GM19035 (cell line): ENCODE measurements around the gene RNF224.
"Not testable (repeated sequence)": the region's sequence is repeated elsewhere in the genome, so short reads cannot be mapped to it uniquely, and the experiment has no call there.

Experiments
- ATAC-seq: cut with Tn5 transposase; IDR thresholded peaks from one replicate; pipeline ENCODE4 v1.9.1; 2021; ENCODE audit not compliant: unreplicated experiment

Gene RNF224

GRCh38 chr9:137237759-137238726 lies 10.7 kb downstream of the RNF224 start:
- no peak for ATAC-seq

GRCh38 chr9:137239541-137240200 lies 12.4 kb downstream of the RNF224 start:
- not testable (repeated sequence) for ATAC-seq

- peak; percentile 15 for ATAC-seq
Observed at GRCh38 chr9:137240318-137240840, 13.1 kb downstream of the RNF224 start.

GRCh38 chr9:137240841-137241489 lies 13.7 kb downstream of the RNF224 start, which contains the start of gene TUBB4B:
Gene TUBB4B, plus strand, starts transcription at chr9:137241287. Its CDS starts 74 bp downstream, at chr9:137241361.
- peak; percentile 70 for ATAC-seq

DNA sequence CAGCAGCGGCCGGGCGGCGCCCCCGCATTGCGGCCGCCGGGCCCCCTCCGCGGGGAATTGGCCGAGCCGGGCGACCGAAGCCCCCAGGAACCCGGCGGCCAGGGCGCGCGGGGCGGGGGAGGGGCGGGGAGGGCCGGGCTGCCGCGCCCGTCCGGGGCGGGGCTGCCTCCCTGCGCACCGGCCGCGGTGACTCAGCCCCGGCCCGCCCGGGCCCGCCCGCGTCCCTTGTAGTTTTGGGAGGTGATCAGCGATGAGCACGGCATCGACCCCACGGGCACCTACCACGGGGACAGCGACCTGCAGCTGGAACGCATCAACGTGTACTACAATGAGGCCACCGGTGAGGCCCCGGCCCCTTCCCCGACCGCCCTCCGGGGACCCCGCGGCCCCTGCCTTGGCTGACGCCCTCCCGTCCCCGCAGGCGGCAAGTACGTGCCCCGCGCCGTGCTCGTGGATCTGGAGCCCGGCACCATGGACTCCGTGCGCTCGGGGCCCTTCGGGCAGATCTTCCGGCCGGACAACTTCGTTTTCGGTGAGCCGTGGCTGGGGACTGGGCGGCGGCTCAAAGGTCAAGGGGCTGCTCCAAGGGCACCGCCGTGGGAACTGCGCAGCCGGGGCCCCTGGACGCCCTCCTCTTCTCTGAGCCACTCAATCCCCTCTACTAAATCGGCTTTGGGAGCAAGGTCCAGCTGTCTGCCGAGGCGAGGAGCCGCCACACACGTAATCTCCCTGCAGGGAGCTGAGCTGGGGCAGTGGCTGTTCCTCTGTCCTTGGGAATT lies 14.4 kb downstream of the RNF224 start:
- ATAC-seq, result no peak

DNA sequence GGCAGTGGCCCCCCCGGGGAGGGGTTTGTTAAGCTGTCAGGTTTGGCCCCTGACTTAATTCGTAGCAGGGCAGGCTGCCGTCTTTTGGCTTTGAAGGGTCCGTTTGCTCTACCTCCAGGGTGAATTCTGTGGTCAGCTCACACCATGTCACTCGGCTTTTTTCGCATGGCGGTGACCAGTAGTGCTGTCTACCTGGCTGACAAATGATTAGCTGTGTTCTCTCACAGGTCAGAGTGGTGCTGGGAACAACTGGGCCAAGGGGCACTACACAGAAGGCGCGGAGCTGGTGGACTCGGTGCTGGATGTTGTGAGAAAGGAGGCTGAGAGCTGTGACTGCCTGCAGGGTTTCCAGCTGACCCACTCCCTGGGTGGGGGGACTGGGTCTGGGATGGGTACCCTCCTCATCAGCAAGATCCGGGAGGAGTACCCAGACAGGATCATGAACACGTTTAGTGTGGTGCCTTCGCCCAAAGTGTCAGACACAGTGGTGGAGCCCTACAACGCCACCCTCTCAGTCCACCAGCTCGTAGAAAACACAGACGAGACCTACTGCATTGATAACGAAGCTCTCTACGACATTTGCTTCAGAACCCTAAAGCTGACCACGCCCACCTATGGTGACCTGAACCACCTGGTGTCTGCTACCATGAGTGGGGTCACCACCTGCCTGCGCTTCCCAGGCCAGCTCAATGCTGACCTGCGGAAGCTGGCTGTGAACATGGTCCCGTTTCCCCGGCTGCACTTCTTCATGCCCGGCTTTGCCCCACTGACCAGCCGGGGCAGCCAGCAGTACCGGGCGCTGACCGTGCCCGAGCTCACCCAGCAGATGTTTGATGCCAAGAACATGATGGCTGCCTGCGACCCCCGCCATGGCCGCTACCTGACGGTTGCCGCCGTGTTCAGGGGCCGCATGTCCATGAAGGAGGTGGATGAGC lies 15.2 kb downstream of the RNF224 start:
- ATAC-seq, result no peak

- not testable (repeated sequence) for ATAC-seq
Observed at GRCh38 chr9:137243266-137243625, 15.9 kb downstream of the RNF224 start.

- ATAC-seq, result no peak
Observed at GRCh38 chr9:137243626-137244485, 16.6 kb downstream of the RNF224 start.

DNA sequence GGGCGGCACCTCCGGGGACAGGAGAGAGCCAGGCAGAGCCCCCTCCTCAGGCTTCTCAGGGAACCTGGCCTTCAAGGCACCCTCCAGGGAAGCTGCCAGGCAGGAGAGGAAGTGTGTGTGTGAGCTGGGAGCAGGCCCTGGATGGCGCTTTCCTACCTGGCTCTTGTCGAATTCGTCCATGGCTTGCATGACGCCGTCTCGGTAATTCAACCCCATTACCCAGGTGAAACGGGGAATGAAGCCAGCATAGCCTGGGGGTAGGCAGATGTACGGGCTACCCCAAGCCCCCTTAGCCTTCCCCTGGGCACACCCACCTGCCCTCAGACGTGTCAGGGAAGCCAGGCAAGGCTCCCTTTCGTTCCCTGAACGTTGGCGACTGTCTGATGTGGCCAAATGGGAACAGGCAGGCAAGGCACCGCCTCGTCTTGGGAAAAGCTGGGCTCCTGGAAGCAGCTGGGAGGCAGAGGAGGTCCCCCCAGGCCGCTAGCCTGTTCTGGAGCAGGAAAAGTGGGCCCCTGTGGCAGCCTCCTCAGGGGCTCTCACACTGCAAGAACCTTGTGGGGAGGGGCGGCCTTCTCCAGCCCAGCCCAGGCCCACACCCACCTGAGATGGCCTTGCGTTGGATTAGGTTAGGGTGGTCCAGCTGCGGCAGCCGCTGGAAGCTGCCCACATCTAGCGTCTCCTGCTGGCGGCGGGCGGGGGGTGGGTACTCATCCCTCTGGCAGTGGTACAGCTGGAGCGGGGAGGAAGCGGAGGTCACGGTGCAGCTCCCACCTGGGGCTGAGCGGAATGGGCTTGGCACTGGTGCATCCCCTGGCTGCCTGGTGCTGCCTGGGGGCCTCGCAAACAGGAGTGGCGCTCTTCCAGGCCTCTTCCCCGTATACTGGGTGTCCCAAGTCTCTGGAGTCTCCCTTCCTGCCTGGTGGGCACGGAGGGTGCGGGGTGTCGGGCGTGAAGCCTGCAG lies 17.5 kb downstream of the RNF224 start:
- no peak for ATAC-seq

DNA sequence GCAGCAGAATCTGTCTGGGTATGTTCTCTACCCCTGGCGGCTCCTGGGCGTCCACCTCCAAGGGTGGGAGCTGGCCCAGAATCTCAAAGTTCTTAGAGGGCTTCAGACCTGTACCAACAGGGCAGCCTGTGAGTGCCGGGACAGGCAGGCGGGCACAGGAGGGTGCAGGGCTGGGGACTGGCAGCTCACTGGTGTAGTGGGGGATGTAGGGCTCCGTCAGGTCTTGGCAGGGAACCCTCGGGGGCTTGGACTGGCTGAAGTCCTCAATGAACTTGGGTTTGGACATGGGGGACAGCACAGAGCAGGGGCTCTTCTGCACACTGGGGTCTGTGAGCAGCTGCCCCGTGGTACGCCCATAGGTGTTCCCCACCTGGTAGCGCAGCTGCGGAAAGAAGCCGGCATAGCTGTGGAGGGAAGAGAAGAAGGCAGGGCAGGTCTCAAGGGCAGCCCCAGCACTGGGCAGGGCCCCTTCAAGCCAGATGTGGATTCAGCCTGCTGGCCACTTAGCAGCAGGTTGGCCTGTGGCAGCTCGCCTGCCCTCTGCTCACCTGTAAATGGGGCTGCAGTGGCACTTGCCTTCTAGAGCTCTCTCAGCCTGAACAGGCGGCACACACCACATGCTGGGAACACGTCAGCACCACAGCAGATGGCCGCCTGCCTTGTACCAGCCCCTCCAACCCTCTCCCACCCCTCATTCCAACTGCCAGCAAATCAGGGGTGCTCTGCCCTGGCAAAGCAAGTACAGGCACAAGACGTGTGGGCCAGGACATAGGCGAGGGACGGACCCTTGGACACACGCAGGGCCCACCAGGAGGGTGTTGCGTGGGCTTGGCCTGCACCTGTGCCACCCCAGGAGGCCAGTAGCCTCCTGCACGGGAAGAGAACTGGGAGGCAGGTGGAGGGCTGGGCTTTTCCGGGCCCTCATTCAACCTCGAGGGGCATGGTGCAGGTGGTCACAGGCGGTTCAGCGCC lies 18.4 kb downstream of the RNF224 start:
- ATAC-seq, result no peak

DNA sequence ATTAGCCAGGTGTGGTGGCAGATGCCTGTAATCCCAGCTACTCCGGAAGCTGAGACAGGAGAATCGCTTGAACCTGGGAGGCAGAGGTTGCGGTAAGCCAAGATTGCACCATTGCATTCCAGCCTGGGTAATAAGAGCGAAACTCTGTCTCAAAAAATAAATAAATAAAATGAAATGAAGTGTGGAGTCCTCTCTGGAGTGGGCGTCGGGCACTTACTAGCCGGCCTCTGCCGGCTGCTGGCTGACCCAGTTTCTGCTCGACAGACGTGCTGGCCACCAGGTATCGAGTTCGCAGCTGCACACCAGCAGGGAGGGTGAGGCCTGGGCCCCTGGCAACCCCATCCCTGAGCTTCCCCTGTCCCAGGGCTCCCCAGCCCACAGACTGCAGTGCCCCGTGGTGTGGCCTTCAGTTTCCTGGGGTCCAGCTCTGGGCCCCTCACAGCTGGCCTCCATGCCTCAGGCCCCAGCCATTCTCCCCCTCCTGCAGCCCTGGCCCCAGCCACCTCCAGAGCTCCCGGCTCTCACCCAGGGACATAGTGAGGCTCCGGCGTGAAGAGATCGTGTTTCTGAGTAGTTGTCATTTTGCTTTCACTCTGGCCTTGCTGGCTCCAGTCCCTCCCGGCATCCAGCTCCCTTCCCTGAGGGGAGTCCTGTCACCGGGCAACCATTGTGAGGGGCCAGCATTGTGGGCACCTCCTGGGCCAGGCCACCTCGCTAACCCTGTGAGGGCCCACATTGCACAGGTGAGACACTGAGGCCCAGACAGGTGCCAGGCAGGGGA lies 20.0 kb downstream of the RNF224 start:
- no peak for ATAC-seq

DNA sequence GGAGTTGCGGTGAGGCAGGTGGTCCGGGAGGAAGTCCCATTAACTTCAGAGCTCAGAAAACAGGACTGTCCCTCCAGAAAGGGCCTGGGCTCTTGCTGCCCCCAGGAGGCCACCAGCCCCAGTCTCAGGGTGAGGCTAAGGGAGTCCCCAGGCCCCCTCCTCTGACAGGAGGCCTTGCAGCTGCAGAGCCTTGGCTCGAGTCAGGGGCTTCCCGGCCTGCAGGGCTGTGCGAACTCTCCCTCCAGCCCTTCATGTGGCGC lies 20.5 kb downstream of the RNF224 start:
- ATAC-seq, result no peak

GRCh38 chr9:137250329-137251193 lies 23.3 kb downstream of the RNF224 start:
- no peak for ATAC-seq

- no peak for ATAC-seq
Observed at GRCh38 chr9:137251194-137251461, 23.8 kb downstream of the RNF224 start, which contains the start of gene STPG3. Gene STPG3, plus strand, starts transcription at chr9:137251286. Its CDS starts 1 bp downstream, at chr9:137251287.
